ENCODE data around the gene FBXW10B.
"Not testable (repeated sequence)": the region's sequence is repeated elsewhere in the genome, so short reads cannot be mapped to it uniquely, and the experiment has no call there.

GRCh38 chr17:15591986-15592385 is 27.5 kb downstream of the FBXW10B start:
- TF ChIP-seq POLR2AphosphoS5 (IDR thresholded peaks at IDR 0.05); EZH2 (IDR thresholded peaks at IDR 0.05; ENCODE audit: borderline replicate concordance, insufficient read depth, low read length, poor library complexity, severe bottlenecking); CTCF (IDR thresholded peaks at IDR 0.05; ENCODE audit: poor library complexity, severe bottlenecking); TAF1 (IDR thresholded peaks at IDR 0.05; ENCODE audit: low read depth); EP300 (conservative IDR thresholded peaks at IDR 0.05; ENCODE audit: poor library complexity, severe bottlenecking); RAD21 (conservative IDR thresholded peaks at IDR 0.05): not testable (repeated sequence)
